IMR-90 (cell line): Measurements from ENCODE around the gene PMPCA. TPM values are rescaled to one million over a fixed set of nuclear protein-coding genes. Genes with fewer than 3 reads are reported as not detected.

ENCODE experiments used
- ATAC-seq: fragments of 200-7000 bp; cut with Tn5 transposase; 2 replicates; pipeline ENCODE4 v1.9.1; 2020; ENCODE audit warnings: low read depth, mild to moderate bottlenecking, moderate library complexity
- BruUV-seq: library from RNA; stranded (reverse); fragments of 400-500 nt; replicated peaks from 2 replicates; lab custom pipeline; 2021; lab: Mats Ljungman, UMichigan
- CTCF ChIA-PET: fragments of 300-600 bp; formaldehyde crosslinking; extraction: SDS; loops from one replicate; lab custom pipeline; 2021; ENCODE audit warnings: antibody characterized with exemption; lab: Yijun Ruan, JAX
- POLR2A ChIA-PET: fragments of 300-600 bp; sonication (Branson Sonifier 250); formaldehyde crosslinking; loops from one replicate; lab custom pipeline; 2022; ENCODE audit warnings: antibody characterized with exemption; ENCODE audit not compliant: unreplicated experiment; lab: Charles Lee
- DNase-seq: peaks from one replicate; pipeline ENCODE4 v3.0.0; 2013
- H2AFZ ChIP-seq: replicated peaks from 2 replicates; pipeline ENCODE3; 2013; ENCODE audit warnings: low read length, mild to moderate bottlenecking; ENCODE audit not compliant: poor library complexity
- H2AK5ac ChIP-seq: 2 replicates; pipeline ENCODE4 v1.6.1; 2013; ENCODE audit warnings: low read depth, low read length, inconsistent platforms
- H2AK9ac ChIP-seq: replicated peaks from 2 replicates; pipeline ENCODE3; 2013; ENCODE audit warnings: mild to moderate bottlenecking, low read depth, low read length, moderate library complexity; ENCODE audit not compliant: poor library complexity
- H2BK120ac ChIP-seq: 2 replicates; pipeline ENCODE4 v1.6.1; 2013; ENCODE audit warnings: low read depth, low read length, inconsistent platforms
- H2BK15ac ChIP-seq: 3 replicates; pipeline ENCODE4 v1.6.1; 2013; ENCODE audit warnings: low read depth, low read length, inconsistent platforms
- H2BK20ac ChIP-seq: 2 replicates; pipeline ENCODE4 v1.6.1; 2013; ENCODE audit warnings: low read depth, mild to moderate bottlenecking, inconsistent platforms, low read length, moderate library complexity
- H2BK5ac ChIP-seq: 2 replicates; pipeline ENCODE4 v1.6.1; 2013; ENCODE audit warnings: mild to moderate bottlenecking, low read depth, low read length, inconsistent platforms; ENCODE audit not compliant: poor library complexity, severe bottlenecking
- H3K14ac ChIP-seq: replicated peaks from 2 replicates; pipeline ENCODE4 v1.6.1; 2013; ENCODE audit warnings: low read depth, low read length, inconsistent platforms
- H3K18ac ChIP-seq: 2 replicates; pipeline ENCODE4 v1.6.1; 2013; ENCODE audit warnings: low read depth, low read length, control low read depth
- H3K23ac ChIP-seq: 2 replicates; pipeline ENCODE4 v1.6.1; 2013; ENCODE audit warnings: low read depth, low read length, inconsistent platforms
- H3K27ac ChIP-seq: 2 replicates; pipeline ENCODE4 v1.5.1; 2013; ENCODE audit warnings: mild to moderate bottlenecking, control low read depth, low read length; ENCODE audit not compliant: insufficient read depth
- H3K27me3 ChIP-seq: 2 replicates; pipeline ENCODE4 v1.6.1; 2013; ENCODE audit warnings: low read length; ENCODE audit not compliant: control insufficient read depth, insufficient read depth
- H3K36me3 ChIP-seq: 2 replicates; pipeline ENCODE4 v1.6.1; 2013; ENCODE audit warnings: low read length, mixed read lengths; ENCODE audit not compliant: control insufficient read depth, insufficient read depth
- H3K4ac ChIP-seq: 2 replicates; pipeline ENCODE4 v1.6.1; 2013; ENCODE audit warnings: low read depth, low read length, inconsistent platforms
- H3K4me1 ChIP-seq: 2 replicates; pipeline ENCODE4 v1.6.1; 2013; ENCODE audit warnings: low read length, mixed read lengths; ENCODE audit not compliant: control insufficient read depth, insufficient read depth
- H3K4me2 ChIP-seq: 2 replicates; pipeline ENCODE4 v1.6.1; 2013; ENCODE audit warnings: low read depth, mild to moderate bottlenecking, control low read depth, low read length, moderate library complexity
- H3K4me3 ChIP-seq: 2 replicates; pipeline ENCODE4 v1.5.1; 2013; ENCODE audit warnings: low read depth, mild to moderate bottlenecking, control low read depth, low read length, moderate library complexity; ENCODE audit not compliant: insufficient read depth
- H3K56ac ChIP-seq: 2 replicates; pipeline ENCODE4 v1.6.1; 2013; ENCODE audit warnings: low read length, inconsistent platforms; ENCODE audit not compliant: insufficient read depth; ENCODE audit errors: extremely low read depth
- H3K79me1 ChIP-seq, 2 experiments: 2 replicates each; pipeline ENCODE4 v1.6.1; 2013; ENCODE audit warnings: low read length in 2 of 2, inconsistent platforms in 1 of 2, low read depth in 1 of 2
- H3K9ac ChIP-seq: 2 replicates; pipeline ENCODE4 v1.6.1; 2013; ENCODE audit warnings: low read depth, low read length, control low read depth
- H3K9me1 ChIP-seq: 2 replicates; pipeline ENCODE4 v1.6.1; 2013; ENCODE audit warnings: low read length, inconsistent platforms; ENCODE audit not compliant: insufficient read depth
- H3K9me3 ChIP-seq: 2 replicates; pipeline ENCODE4 v1.6.1; 2013; ENCODE audit warnings: low read length; ENCODE audit not compliant: control insufficient read depth, insufficient read depth
- H4K20me1 ChIP-seq: 2 replicates; pipeline ENCODE4 v1.6.1; 2013; ENCODE audit warnings: low read length, inconsistent platforms; ENCODE audit not compliant: insufficient read depth
- H4K5ac ChIP-seq: 2 replicates; pipeline ENCODE4 v1.6.1; 2013; ENCODE audit warnings: mild to moderate bottlenecking, low read depth, low read length, control low read depth
- H4K8ac ChIP-seq, 2 experiments: 2 replicates each; pipeline ENCODE4 v1.6.1; 2013; ENCODE audit warnings: low read depth in 2 of 2, low read length in 2 of 2, control low read depth in 1 of 2, inconsistent platforms in 1 of 2
- H4K91ac ChIP-seq: 2 replicates; pipeline ENCODE4 v1.6.1; 2013; ENCODE audit warnings: low read depth, low read length, inconsistent platforms; ENCODE audit not compliant: insufficient read depth
- MAFK ChIP-seq: IDR thresholded peaks from 2 replicates; pipeline ENCODE4 v1.6.1; 2012; ENCODE audit warnings: low read depth, low read length, improper control_type of control experiment
- NFE2L2 ChIP-seq: fragments of 150-350 bp; IDR thresholded peaks from 2 replicates; pipeline ENCODE4 v1.6.1; 2016; ENCODE audit warnings: low read depth, mild to moderate bottlenecking, low read length
- POLR2A ChIP-seq: IDR thresholded peaks from 2 replicates; pipeline ENCODE4 v1.6.1; 2012; ENCODE audit warnings: mild to moderate bottlenecking, low read depth, low read length
- RAD21 ChIP-seq: IDR thresholded peaks from 2 replicates; pipeline ENCODE4 v1.6.1; 2012; ENCODE audit warnings: low read length, improper control_type of control experiment
- RFX5 ChIP-seq: IDR thresholded peaks from 2 replicates; pipeline ENCODE4 v1.8.0; 2012; ENCODE audit warnings: low read depth, mild to moderate bottlenecking, low read length, moderate library complexity
- WGBS, 2 experiments: methylation state at CpG; one replicate each; pipeline versions ENCODE4 v1.1.5 to v1.1.7; 2013; ENCODE audit warnings: missing lambda C conversion rate in 2 of 2; ENCODE audit not compliant: insufficient read length in 1 of 2; ENCODE audit errors: extremely low coverage in 2 of 2; 5-methylcytosine and 5-hydroxymethylcytosine counted together
- dilution Hi-C: fragments of 300-500 bp; cut with HindIII; formaldehyde crosslinking; loops from one replicate; pipeline ENCODE4 v1.14.3; 2018; ENCODE audit warnings: low sequenced_read_pairs; ENCODE audit not compliant: unreplicated experiment
- in situ Hi-C: fragments of 300-500 bp; cut with MboI; formaldehyde crosslinking; loops from 3 replicates; pipeline ENCODE4 v1.14.3; 2019; ENCODE audit warnings: low sequenced_read_pairs, inconsistent platforms, mixed read lengths
- intact Hi-C: fragments of 100-400 bp; cut with micrococcal nuclease; formaldehyde crosslinking; loops from 2 replicates; pipeline ENCODE4 v1.10.0; 2022
- polyA plus RNA-seq, 3 experiments: library from polyadenylated mRNA; depleted of rRNA; stranded (reverse); fragments of >200 nt; gene quantifications; 2 replicates each; pipeline ENCODE4 v1.2.3, GENCODE V29; 2012; ENCODE audit warnings: low replicate concordance in 1 of 3
- total RNA-seq: library from RNA; depleted of rRNA; stranded (reverse); fragments of >200 nt; gene quantifications from 2 replicates; pipeline ENCODE4 v1.2.3, GENCODE V29; 2012

Gene PMPCA
- total and polyA plus RNA-seq, 2 of the 4 experiments (the other 2 are of a cell fraction), result 62.6 to 95.8 TPM

DNA sequence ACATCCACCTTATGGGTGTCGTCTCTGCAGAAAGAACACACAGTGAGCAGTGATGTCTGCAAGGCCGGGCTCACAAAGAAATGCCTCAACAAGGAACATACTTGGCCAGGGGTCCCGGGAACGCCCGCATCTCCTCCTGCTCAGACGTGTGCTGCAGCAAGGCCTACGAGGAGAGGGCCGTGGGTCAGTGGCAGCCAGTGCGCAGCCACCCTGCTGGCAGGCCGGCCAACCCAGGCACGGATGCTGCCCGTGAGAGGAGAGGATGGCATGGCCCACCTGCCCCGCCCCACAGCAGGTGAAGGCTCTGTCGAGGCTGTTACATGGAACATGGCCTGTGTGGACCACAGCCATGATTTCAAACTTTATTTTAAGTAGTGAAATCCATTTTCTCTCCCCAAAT, 53.1 kb downstream of the PMPCA start:
- in situ Hi-C loops, result no loop called here

More for the DNA sequence above, 53.1 kb downstream of the PMPCA start:
- dilution Hi-C loops (no loop called here), intact Hi-C loops (no loop called here)
- H3K23ac ChIP-seq, result no peak overlapping the region
- H3K18ac ChIP-seq, result no peak overlapping the region
- H4K20me1 ChIP-seq, result peaks cover 51% of the 10 kb centered on the region
- H4K91ac ChIP-seq, result no peak overlapping the region
- no peak overlapping the region for H2BK15ac ChIP-seq
- ChIA-PET POLR2A (no interaction called here), CTCF (no interaction called here)
- no peak overlapping the region for H2AFZ ChIP-seq
- no peak overlapping the region for H3K4me2 ChIP-seq
- H3K36me3 ChIP-seq, result peaks cover 81% of the 10 kb centered on the region
- no peak overlapping the region for H3K14ac ChIP-seq
- no peak overlapping the region for H4K8ac ChIP-seq
- H3K56ac ChIP-seq, result no peak overlapping the region
- H3K9ac ChIP-seq, result no peak overlapping the region
- DNase-seq, result no peak
- no peak overlapping the region for H2BK5ac ChIP-seq
- ATAC-seq, result no peak
- H3K79me1 ChIP-seq, result peaks cover 22 to 42% of the 10 kb centered on the region in 2 experiments
- 90% methylated on average over 9 of the region's 14 CpGs; no CpG with 5 or more reads in 1 of the 2 experiments for WGBS, 2 experiments
- H3K4me1 ChIP-seq, result no peaks in the 10 kb centered on the region
- no peak overlapping the region for H3K4ac ChIP-seq
- no peak overlapping the region for H3K4me3 ChIP-seq
- no peak for TF ChIP-seq POLR2A
- no peak for TF ChIP-seq RFX5
- TF ChIP-seq RAD21, result no peak
- TF ChIP-seq NFE2L2, result no peak
- no peak for TF ChIP-seq MAFK
- H2BK120ac ChIP-seq, result no peak overlapping the region
- no peak overlapping the region for H3K27ac ChIP-seq
- BruUV-seq, result no TSS peak
- no peak overlapping the region for H2BK20ac ChIP-seq
- H4K5ac ChIP-seq, result no peak overlapping the region
- H3K9me3 ChIP-seq, result no peaks in the 10 kb centered on the region
- H3K9me1 ChIP-seq, result no peaks in the 10 kb centered on the region
- H3K27me3 ChIP-seq, result no peaks in the 10 kb centered on the region
- H2AK5ac ChIP-seq, result no peak overlapping the region
- no peak overlapping the region for H2AK9ac ChIP-seq
